ENCODE data around the gene NME4.
"Not testable (repeated sequence)": the region's sequence is repeated elsewhere in the genome, so short reads cannot be mapped to it uniquely, and the experiment has no call there.

The NME4 gene

DNA sequence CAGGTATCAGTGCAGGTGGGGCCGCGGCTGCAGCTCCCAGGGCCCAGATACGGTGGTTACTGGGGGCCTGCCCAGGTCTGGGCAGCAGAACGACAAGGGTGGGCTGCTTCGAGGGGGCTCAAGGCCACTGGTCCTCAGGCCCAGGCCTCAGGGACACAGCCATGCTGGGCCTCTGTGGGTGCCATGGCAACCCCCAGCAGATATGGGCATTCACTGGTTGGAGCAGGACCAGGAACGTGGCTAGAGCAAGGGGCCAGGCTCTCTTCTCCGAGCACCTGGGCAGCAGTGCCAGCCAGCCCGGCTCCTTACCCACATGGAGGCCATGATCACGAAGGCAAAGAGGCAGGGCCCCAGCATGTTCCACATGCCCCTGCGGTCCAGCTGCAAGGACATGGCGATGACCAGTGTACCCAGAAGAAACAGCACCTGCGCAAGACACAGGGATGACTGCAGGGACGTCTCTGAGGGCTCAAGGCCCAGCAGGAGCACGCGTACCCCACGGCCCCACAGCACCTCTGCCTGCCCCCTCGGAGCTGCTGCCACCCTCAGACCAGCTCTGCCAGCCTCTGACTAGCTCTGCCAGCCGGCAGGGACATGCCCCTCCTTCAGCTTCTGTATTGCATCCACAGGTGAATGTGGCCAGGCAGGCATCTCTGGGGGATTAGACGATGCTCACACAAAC is 24.6 kb upstream of the NME4 start:
- TF ChIP-seq POLR2A (IDR thresholded peaks at IDR 0.05; ENCODE audit: low read depth, low read length) (no peak), POLR2AphosphoS5 (IDR thresholded peaks at IDR 0.05; ENCODE audit: low read depth, low read length) (no peak), TAF1 (IDR thresholded peaks at IDR 0.05; ENCODE audit: borderline replicate concordance, low read depth, low read length) (no peak)
- DNase-seq (ENCODE audit: insufficient read length) (no peak), FAIRE-seq (no peak)

DNA sequence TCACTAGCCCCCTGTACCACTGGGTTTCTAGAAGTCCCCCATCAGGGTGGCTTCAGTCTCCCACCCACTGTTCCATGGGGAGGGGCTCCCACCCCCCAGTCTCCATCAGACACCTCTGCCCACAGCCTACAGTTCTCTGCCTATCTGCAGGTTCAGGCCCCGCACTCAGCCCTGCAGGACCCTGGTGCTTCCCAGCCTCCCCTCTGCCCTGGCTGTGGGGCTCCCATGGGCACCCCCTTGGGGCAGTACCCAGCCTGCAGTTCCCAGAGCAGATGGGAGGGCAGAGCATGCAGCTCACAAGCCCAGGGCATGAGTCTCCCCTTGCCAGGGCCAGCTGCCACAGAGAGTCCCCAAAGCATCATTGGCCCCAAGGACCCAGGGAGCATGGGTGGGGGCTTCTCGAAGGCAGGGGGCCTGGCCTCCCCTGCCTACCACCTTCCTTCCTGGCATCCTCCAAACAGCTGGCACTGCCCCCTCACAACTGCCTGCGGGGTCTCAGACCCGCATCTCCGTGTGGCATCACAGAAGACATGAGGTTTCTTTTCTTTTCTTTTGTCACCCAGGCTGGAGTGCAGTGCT is 23.9 kb upstream of the NME4 start:
- DNase-seq (ENCODE audit: insufficient read length) = no peak
- TF ChIP-seq TAF1 (IDR thresholded peaks at IDR 0.05; ENCODE audit: borderline replicate concordance, low read depth, low read length) (no peak), POLR2AphosphoS5 (IDR thresholded peaks at IDR 0.05; ENCODE audit: low read depth, low read length) (no peak), POLR2A (IDR thresholded peaks at IDR 0.05; ENCODE audit: low read depth, low read length) (no peak)
- FAIRE-seq = no peak

GRCh38 chr16:373848-374615 is 23.0 kb upstream of the NME4 start:
- TF ChIP-seq TAF1 (IDR thresholded peaks at IDR 0.05; ENCODE audit: borderline replicate concordance, low read depth, low read length) (no peak), POLR2A (IDR thresholded peaks at IDR 0.05; ENCODE audit: low read depth, low read length) (no peak), POLR2AphosphoS5 (IDR thresholded peaks at IDR 0.05; ENCODE audit: low read depth, low read length) (no peak)
- FAIRE-seq (no peak), DNase-seq (ENCODE audit: insufficient read length) (no peak)

GRCh38 chr16:374616-374926 is 22.4 kb upstream of the NME4 start:
- no peak for DNase-seq (ENCODE audit: insufficient read length)
- no peak for FAIRE-seq
- TF ChIP-seq POLR2A (IDR thresholded peaks at IDR 0.05; ENCODE audit: low read depth, low read length) = no peak
- TF ChIP-seq POLR2AphosphoS5 (IDR thresholded peaks at IDR 0.05; ENCODE audit: low read depth, low read length) = no peak
- no peak for TF ChIP-seq TAF1 (IDR thresholded peaks at IDR 0.05; ENCODE audit: borderline replicate concordance, low read depth, low read length)

- FAIRE-seq = no peak
- DNase-seq (ENCODE audit: insufficient read length) = no peak
- no peak for TF ChIP-seq TAF1 (IDR thresholded peaks at IDR 0.05; ENCODE audit: borderline replicate concordance, low read depth, low read length)
- TF ChIP-seq POLR2A (IDR thresholded peaks at IDR 0.05; ENCODE audit: low read depth, low read length) = no peak
- TF ChIP-seq POLR2AphosphoS5 (IDR thresholded peaks at IDR 0.05; ENCODE audit: low read depth, low read length) = no peak
These were observed 21.8 kb upstream of the NME4 start for GRCh38 chr16:375212-375611.

GRCh38 chr16:375927-376816 is 20.8 kb upstream of the NME4 start:
- FAIRE-seq (no peak), DNase-seq (ENCODE audit: insufficient read length) (no peak)
- TF ChIP-seq TAF1 (IDR thresholded peaks at IDR 0.05; ENCODE audit: borderline replicate concordance, low read depth, low read length) (no peak), POLR2A (IDR thresholded peaks at IDR 0.05; ENCODE audit: low read depth, low read length) (no peak), POLR2AphosphoS5 (IDR thresholded peaks at IDR 0.05; ENCODE audit: low read depth, low read length) (no peak)

DNA sequence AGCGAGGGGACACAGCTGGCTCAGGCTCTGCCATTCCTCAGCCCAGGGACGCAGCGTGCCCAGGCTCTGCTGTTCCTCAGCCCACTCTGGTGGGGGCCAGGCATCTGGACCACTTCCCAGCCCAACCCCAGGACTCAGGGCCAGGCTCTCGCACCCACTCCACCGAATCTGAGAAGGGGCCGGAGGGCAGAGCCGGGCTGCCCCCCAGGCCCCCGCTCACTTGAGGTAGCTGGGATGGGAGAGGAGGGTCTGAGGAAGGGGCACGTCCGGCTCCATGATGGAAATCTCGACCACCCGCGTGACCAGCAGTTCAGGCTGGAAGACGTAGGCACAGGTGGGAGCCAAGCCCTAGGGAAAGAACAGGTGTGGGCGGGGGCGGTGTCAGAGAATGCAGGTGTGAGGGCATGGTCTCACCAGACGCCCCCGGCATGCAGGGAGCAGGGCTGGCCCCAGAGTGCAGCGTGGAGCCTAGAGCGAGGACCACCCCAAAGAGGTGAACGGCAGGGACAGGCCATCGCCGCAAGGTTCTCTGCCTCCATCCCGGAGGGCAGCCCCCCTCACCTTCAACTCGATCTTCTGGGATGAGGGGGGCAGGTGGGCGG is 20.1 kb upstream of the NME4 start:
- DNase-seq (ENCODE audit: insufficient read length) (no peak), FAIRE-seq (no peak)
- TF ChIP-seq POLR2AphosphoS5 (IDR thresholded peaks at IDR 0.05; ENCODE audit: low read depth, low read length) (no peak), TAF1 (IDR thresholded peaks at IDR 0.05; ENCODE audit: borderline replicate concordance, low read depth, low read length) (no peak), POLR2A (IDR thresholded peaks at IDR 0.05; ENCODE audit: low read depth, low read length) (no peak)

DNA sequence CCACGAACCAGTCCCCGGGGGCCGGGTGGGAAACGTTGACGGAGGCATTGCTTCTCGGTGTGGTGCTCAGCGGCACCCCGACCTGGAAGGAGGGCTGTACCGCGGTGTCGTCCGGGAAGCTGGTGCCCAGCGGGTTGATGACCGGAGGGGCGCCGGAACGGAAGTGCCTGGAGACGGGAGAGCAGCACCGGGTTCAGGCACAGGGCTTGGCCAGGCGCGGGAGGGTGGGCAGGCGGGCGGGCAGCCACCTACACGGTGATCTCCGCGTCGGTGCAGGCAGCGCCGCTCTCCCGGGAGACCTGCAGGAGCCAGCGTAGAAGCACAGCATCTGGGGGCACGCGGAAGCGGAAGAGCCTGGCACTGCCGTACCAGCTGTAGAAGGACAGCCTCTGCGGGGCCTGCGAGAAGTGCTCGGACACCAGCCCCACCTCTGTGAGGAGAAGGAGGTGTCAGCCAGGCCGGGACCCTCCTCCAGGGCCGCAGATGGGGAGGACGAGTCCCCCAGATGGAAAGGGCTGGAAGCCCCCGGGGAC is 19.5 kb upstream of the NME4 start:
- FAIRE-seq (no peak), DNase-seq (ENCODE audit: insufficient read length) (no peak)
- TF ChIP-seq POLR2A (IDR thresholded peaks at IDR 0.05; ENCODE audit: low read depth, low read length) (no peak), POLR2AphosphoS5 (IDR thresholded peaks at IDR 0.05; ENCODE audit: low read depth, low read length) (no peak), TAF1 (IDR thresholded peaks at IDR 0.05; ENCODE audit: borderline replicate concordance, low read depth, low read length) (no peak)

- not testable (repeated sequence) for DNase-seq (ENCODE audit: insufficient read length); FAIRE-seq
These were observed 18.7 kb upstream of the NME4 start for GRCh38 chr16:378113-378820.

GRCh38 chr16:378821-379182 is 18.2 kb upstream of the NME4 start:
- TF ChIP-seq POLR2AphosphoS5 (IDR thresholded peaks at IDR 0.05; ENCODE audit: low read depth, low read length) = no peak
- no peak for TF ChIP-seq POLR2A (IDR thresholded peaks at IDR 0.05; ENCODE audit: low read depth, low read length)
- no peak for TF ChIP-seq TAF1 (IDR thresholded peaks at IDR 0.05; ENCODE audit: borderline replicate concordance, low read depth, low read length)
- no peak for DNase-seq (ENCODE audit: insufficient read length)
- no peak for FAIRE-seq

All from GM12892 (cell line).